ENCODE data around the gene TCF23. TPM values are rescaled to one million over a fixed set of nuclear protein-coding genes. Genes with fewer than 3 reads are reported as not detected.
A peak's percentile ranks its signal among the peaks of the same experiment; 100 is the strongest.

TCF23 gene
- total and polyA plus RNA-seq, 2 of the 4 experiments (the other 2 are of a cell fraction): not detected

DNA sequence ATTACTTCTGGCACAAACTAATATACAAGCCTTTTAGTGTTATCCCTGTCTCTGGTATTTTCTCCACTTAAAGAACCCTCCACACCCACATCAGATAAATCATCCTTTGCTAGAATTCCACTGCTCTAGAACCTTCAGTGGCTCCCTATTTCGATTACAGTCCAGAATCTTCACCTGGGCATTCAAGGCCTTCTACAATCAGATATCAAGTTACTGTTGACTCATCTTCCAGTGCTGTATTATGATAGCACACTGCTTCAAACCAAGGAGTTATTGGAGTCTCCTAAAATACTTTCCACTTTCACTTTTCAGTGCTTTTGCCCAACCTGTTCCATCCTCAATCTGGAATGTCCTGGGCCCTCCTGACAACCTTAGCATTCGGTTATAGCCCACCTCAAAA is 33.3 kb upstream of the TCF23 start:
- Histone ChIP-seq H2AK5ac (ENCODE audit: low read depth, low read length) (no peak overlapping the region), H2BK15ac (ENCODE audit: low read depth, low read length) (no peak overlapping the region), H3K79me1 (ENCODE audit: low read depth in 1 of 2, low read length in 2 of 2) (no peaks in the 10 kb centered on the region), H3K9ac (ENCODE audit: low read depth, low read length) (no peak overlapping the region), H2AFZ (replicated peaks; ENCODE audit: low read length, poor library complexity) (no peak overlapping the region), H3K9me3 (ENCODE audit: control insufficient read depth, insufficient read depth, low read length) (peaks cover under 1% of the 10 kb centered on the region; the same call in 1 of the 2 replicates), H2BK120ac (ENCODE audit: low read depth, low read length) (no peak overlapping the region), H3K27me3 (ENCODE audit: control insufficient read depth, insufficient read depth, low read length) (peaks cover 51% of the 10 kb centered on the region), H3K14ac (replicated peaks; ENCODE audit: low read depth, low read length) (no peak overlapping the region), H3K4me2 (ENCODE audit: low read depth, low read length) (no peak overlapping the region), H3K4ac (ENCODE audit: low read depth, low read length) (no peak overlapping the region), H2BK20ac (ENCODE audit: low read depth, low read length) (no peak overlapping the region), H3K56ac (ENCODE audit: extremely low read depth, insufficient read depth, low read length) (no peak overlapping the region), H4K91ac (ENCODE audit: insufficient read depth, low read depth, low read length) (no peak overlapping the region), H3K9me1 (ENCODE audit: insufficient read depth, low read length) (no peaks in the 10 kb centered on the region; the same call in 1 of the 2 replicates), H3K4me3 (ENCODE audit: insufficient read depth, low read depth, low read length) (no peak overlapping the region), H2AK9ac (replicated peaks; ENCODE audit: low read depth, low read length, poor library complexity) (no peak overlapping the region), H4K20me1 (ENCODE audit: insufficient read depth, low read length) (no peaks in the 10 kb centered on the region; the same call in 1 of the 2 replicates), H4K5ac (ENCODE audit: low read depth, low read length) (no peak overlapping the region), H3K27ac (ENCODE audit: insufficient read depth, low read length) (no peak overlapping the region), H3K23ac (ENCODE audit: low read depth, low read length) (no peak overlapping the region), H3K4me1 (ENCODE audit: control insufficient read depth, insufficient read depth, low read length) (peaks cover 5% of the 10 kb centered on the region), H4K8ac (ENCODE audit: low read depth in 2 of 2, low read length in 2 of 2) (no peak overlapping the region), H3K18ac (ENCODE audit: low read depth, low read length) (no peak overlapping the region), H2BK5ac (ENCODE audit: low read depth, low read length, poor library complexity, severe bottlenecking) (no peak overlapping the region), H3K36me3 (ENCODE audit: control insufficient read depth, insufficient read depth, low read length) (no peaks in the 10 kb centered on the region)
- dilution Hi-C loops (cut with HindIII; ENCODE audit: low sequenced_read_pairs, unreplicated experiment) (no loop called here), intact Hi-C loops (cut with micrococcal nuclease) (no loop called here), in situ Hi-C loops (cut with MboI; ENCODE audit: low sequenced_read_pairs) (no loop called here)
- DNase-seq: peak; percentile 7
- POLR2A ChIA-PET (ENCODE audit: unreplicated experiment): no interaction called here
- no peak for ATAC-seq (ENCODE audit: low read depth)
- TF ChIP-seq CEBPB (IDR thresholded peaks at IDR 0.05; ENCODE audit: low read depth, low read length) (no peak), CHD1 (IDR thresholded peaks at IDR 0.05; ENCODE audit: low read depth, low read length) (no peak), POLR2A (IDR thresholded peaks at IDR 0.05; ENCODE audit: low read depth, low read length) (no peak), RAD21 (IDR thresholded peaks at IDR 0.05; ENCODE audit: low read length) (no peak), FOS (IDR thresholded peaks at IDR 0.05; ENCODE audit: low read depth, low read length) (no peak), MXI1 (IDR thresholded peaks at IDR 0.05; ENCODE audit: borderline replicate concordance, low read depth, low read length) (no peak), SMC3 (IDR thresholded peaks at IDR 0.05; ENCODE audit: low read depth, low read length) (no peak), BHLHE40 (IDR thresholded peaks at IDR 0.05; ENCODE audit: low read depth, low read length) (no peak), RFX5 (IDR thresholded peaks at IDR 0.05; ENCODE audit: low read depth, low read length) (no peak), MAZ (IDR thresholded peaks at IDR 0.05; ENCODE audit: borderline replicate concordance, low read depth, low read length) (no peak), NFE2L2 (IDR thresholded peaks at IDR 0.05; ENCODE audit: low read depth, low read length) (no peak), RCOR1 (IDR thresholded peaks at IDR 0.05; ENCODE audit: insufficient replicate concordance, low read length) (no peak), MAFK (IDR thresholded peaks at IDR 0.05; ENCODE audit: low read depth, low read length) (no peak)
- TF ChIP-seq, protein P1, sequence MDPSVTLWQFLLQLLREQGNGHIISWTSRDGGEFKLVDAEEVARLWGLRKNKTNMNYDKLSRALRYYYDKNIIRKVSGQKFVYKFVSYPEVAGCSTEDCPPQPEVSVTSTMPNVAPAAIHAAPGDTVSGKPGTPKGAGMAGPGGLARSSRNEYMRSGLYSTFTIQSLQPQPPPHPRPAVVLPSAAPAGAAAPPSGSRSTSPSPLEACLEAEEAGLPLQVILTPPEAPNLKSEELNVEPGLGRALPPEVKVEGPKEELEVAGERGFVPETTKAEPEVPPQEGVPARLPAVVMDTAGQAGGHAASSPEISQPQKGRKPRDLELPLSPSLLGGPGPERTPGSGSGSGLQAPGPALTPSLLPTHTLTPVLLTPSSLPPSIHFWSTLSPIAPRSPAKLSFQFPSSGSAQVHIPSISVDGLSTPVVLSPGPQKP (IDR thresholded peaks at IDR 0.05; ENCODE audit: borderline replicate concordance, low read depth, low read length): no peak
- TF ChIP-seq, protein P2, sequence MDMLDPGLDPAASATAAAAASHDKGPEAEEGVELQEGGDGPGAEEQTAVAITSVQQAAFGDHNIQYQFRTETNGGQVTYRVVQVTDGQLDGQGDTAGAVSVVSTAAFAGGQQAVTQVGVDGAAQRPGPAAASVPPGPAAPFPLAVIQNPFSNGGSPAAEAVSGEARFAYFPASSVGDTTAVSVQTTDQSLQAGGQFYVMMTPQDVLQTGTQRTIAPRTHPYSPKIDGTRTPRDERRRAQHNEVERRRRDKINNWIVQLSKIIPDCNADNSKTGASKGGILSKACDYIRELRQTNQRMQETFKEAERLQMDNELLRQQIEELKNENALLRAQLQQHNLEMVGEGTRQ (IDR thresholded peaks at IDR 0.05; ENCODE audit: low read depth, low read length): no peak
- TF ChIP-seq, protein P3, sequence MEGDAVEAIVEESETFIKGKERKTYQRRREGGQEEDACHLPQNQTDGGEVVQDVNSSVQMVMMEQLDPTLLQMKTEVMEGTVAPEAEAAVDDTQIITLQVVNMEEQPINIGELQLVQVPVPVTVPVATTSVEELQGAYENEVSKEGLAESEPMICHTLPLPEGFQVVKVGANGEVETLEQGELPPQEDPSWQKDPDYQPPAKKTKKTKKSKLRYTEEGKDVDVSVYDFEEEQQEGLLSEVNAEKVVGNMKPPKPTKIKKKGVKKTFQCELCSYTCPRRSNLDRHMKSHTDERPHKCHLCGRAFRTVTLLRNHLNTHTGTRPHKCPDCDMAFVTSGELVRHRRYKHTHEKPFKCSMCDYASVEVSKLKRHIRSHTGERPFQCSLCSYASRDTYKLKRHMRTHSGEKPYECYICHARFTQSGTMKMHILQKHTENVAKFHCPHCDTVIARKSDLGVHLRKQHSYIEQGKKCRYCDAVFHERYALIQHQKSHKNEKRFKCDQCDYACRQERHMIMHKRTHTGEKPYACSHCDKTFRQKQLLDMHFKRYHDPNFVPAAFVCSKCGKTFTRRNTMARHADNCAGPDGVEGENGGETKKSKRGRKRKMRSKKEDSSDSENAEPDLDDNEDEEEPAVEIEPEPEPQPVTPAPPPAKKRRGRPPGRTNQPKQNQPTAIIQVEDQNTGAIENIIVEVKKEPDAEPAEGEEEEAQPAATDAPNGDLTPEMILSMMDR (conservative IDR thresholded peaks at IDR 0.05; ENCODE audit: low read depth, low read length): no peak
- no TSS peak for BruUV-seq (replicated peaks)
- WGBS, 2 experiments (ENCODE audit: extremely low coverage in 2 of 2, insufficient read length in 1 of 2): 0% methylated on average over 1 of the region's 2 CpGs; no CpG with 5 or more reads in 1 of the 2 experiments
- CTCF ChIA-PET: interaction anchor here (1.4 kb wide), 1 partner anchor 18 kb away, joined by 4 read pairs; no protein-coding TSS in a partner anchor
